Ectodermal cell (in vitro differentiated cells): Measurements from ENCODE around the gene NATD1.

Source experiments
- H3K27ac ChIP-seq: 2 replicates; pipeline ENCODE4 v1.7.0; 2013; ENCODE audit warnings: mild to moderate bottlenecking, low read depth, low read length; ENCODE audit not compliant: insufficient read depth, poor library complexity, severe bottlenecking
- H3K27me3 ChIP-seq: 2 replicates; pipeline ENCODE4 v1.7.0; 2013; ENCODE audit warnings: mild to moderate bottlenecking, low read length; ENCODE audit not compliant: insufficient read depth, control insufficient read depth, poor library complexity, severe bottlenecking
- H3K36me3 ChIP-seq: one replicate; pipeline ENCODE4 v1.7.0; 2013; ENCODE audit warnings: low read length; ENCODE audit not compliant: control insufficient read depth, insufficient read depth
- H3K4me1 ChIP-seq: one replicate; pipeline ENCODE4 v1.7.0; 2013; ENCODE audit warnings: low read length; ENCODE audit not compliant: control insufficient read depth, insufficient read depth
- H3K4me3 ChIP-seq: 2 replicates; pipeline ENCODE4 v1.7.0; 2013; ENCODE audit warnings: low read depth, low read length, control low read depth; ENCODE audit not compliant: insufficient read depth
- H3K9me3 ChIP-seq: 2 replicates; pipeline ENCODE4 v1.7.0; 2013; ENCODE audit warnings: mild to moderate bottlenecking, low read length, moderate library complexity; ENCODE audit not compliant: control insufficient read depth
- WGBS, 2 experiments: methylation state at CpG; one replicate each; pipeline ENCODE4 v1.1.7; 2013; ENCODE audit warnings: missing lambda C conversion rate in 2 of 2; 5-methylcytosine and 5-hydroxymethylcytosine counted together

The NATD1 gene

GRCh38 chr17:21282850-21283249 is 29.6 kb upstream of the NATD1 start:
- Histone ChIP-seq H3K4me3 (no peak overlapping the region), H3K36me3 (no peaks in the 10 kb centered on the region), H3K9me3 (no peaks in the 10 kb centered on the region), H3K4me1 (peaks cover 13% of the 10 kb centered on the region), H3K27ac (no peak overlapping the region), H3K27me3 (peaks cover 43% of the 10 kb centered on the region)
- 93 to 94% methylated on average over 5 of the region's 5 CpGs for WGBS, 2 experiments

- H3K27me3 ChIP-seq, result peaks cover 47% of the 10 kb centered on the region
- no peak overlapping the region for H3K27ac ChIP-seq
- WGBS, 2 experiments, result 77 to 84% methylated on average over 5 of the region's 5 CpGs
- no peak overlapping the region for H3K4me3 ChIP-seq
- peaks cover 13% of the 10 kb centered on the region for H3K4me1 ChIP-seq
- no peaks in the 10 kb centered on the region for H3K9me3 ChIP-seq
- no peaks in the 10 kb centered on the region for H3K36me3 ChIP-seq
Observed at GRCh38 chr17:21282231-21282630, 29.0 kb upstream of the NATD1 start.

- Histone ChIP-seq H3K27me3 (peaks cover 63% of the 10 kb centered on the region), H3K9me3 (no peaks in the 10 kb centered on the region), H3K4me3 (no peak overlapping the region), H3K27ac (no peak overlapping the region), H3K4me1 (no peaks in the 10 kb centered on the region), H3K36me3 (no peaks in the 10 kb centered on the region)
- WGBS, 2 experiments, result 33 to 38% methylated on average over 10 of the region's 10 CpGs
Observed at GRCh38 chr17:21280081-21280518, 26.9 kb upstream of the NATD1 start.

- Histone ChIP-seq H3K36me3 (no peaks in the 10 kb centered on the region), H3K27ac (no peak overlapping the region), H3K4me1 (no peaks in the 10 kb centered on the region), H3K4me3 (no peak overlapping the region), H3K9me3 (no peaks in the 10 kb centered on the region), H3K27me3 (peaks cover 68% of the 10 kb centered on the region)
- 88 to 89% methylated on average over 6 of the region's 6 CpGs for WGBS, 2 experiments
Observed at GRCh38 chr17:21279582-21279981, 26.4 kb upstream of the NATD1 start.

GRCh38 chr17:21279198-21279535 is 26.0 kb upstream of the NATD1 start:
- no peaks in the 10 kb centered on the region for H3K36me3 ChIP-seq
- no peaks in the 10 kb centered on the region for H3K9me3 ChIP-seq
- no peak overlapping the region for H3K4me3 ChIP-seq
- no peaks in the 10 kb centered on the region for H3K4me1 ChIP-seq
- WGBS, 2 experiments, result 91 to 94% methylated on average over 6 of the region's 6 CpGs
- H3K27ac ChIP-seq, result no peak overlapping the region
- peaks cover 72% of the 10 kb centered on the region for H3K27me3 ChIP-seq

- Histone ChIP-seq H3K27me3 (peaks cover 67% of the 10 kb centered on the region), H3K9me3 (no peaks in the 10 kb centered on the region), H3K36me3 (no peaks in the 10 kb centered on the region), H3K4me3 (no peak overlapping the region), H3K27ac (no peak overlapping the region), H3K4me1 (no peaks in the 10 kb centered on the region)
- WGBS, 2 experiments, result 86 to 88% methylated on average over 8 of the region's 8 CpGs
Observed at GRCh38 chr17:21278450-21279197, 25.4 kb upstream of the NATD1 start.

- Histone ChIP-seq H3K36me3 (no peaks in the 10 kb centered on the region), H3K4me1 (no peaks in the 10 kb centered on the region), H3K4me3 (no peak overlapping the region), H3K27ac (no peak overlapping the region), H3K9me3 (no peaks in the 10 kb centered on the region), H3K27me3 (peaks cover 56% of the 10 kb centered on the region)
- 97 to 100% methylated on average over 3 of the region's 3 CpGs for WGBS, 2 experiments
Observed at GRCh38 chr17:21277332-21277731, 24.1 kb upstream of the NATD1 start.

- H3K27me3 ChIP-seq, result peaks cover 49% of the 10 kb centered on the region
Observed at GRCh38 chr17:21276264-21276588, 23.0 kb upstream of the NATD1 start.

GRCh38 chr17:21275579-21276263 is 22.5 kb upstream of the NATD1 start:
- no peak overlapping the region for H3K27ac ChIP-seq
- H3K4me1 ChIP-seq, result no peaks in the 10 kb centered on the region

More at GRCh38 chr17:21276264-21276588, 23.0 kb upstream of the NATD1 start:
- Histone ChIP-seq H3K9me3 (no peaks in the 10 kb centered on the region), H3K27ac (no peak overlapping the region), H3K36me3 (no peaks in the 10 kb centered on the region), H3K4me3 (peak overlapping the region; percentile 54), H3K4me1 (no peaks in the 10 kb centered on the region)
- 37 to 39% methylated on average over 17 of the region's 17 CpGs for WGBS, 2 experiments

GRCh38 chr17:21275047-21275578 is 21.9 kb upstream of the NATD1 start:
- Histone ChIP-seq H3K27me3 (peaks cover 45% of the 10 kb centered on the region), H3K9me3 (no peaks in the 10 kb centered on the region), H3K36me3 (no peaks in the 10 kb centered on the region), H3K27ac (no peak overlapping the region), H3K4me3 (peak overlapping the region; percentile 54), H3K4me1 (no peaks in the 10 kb centered on the region)
- 48 to 49% methylated on average over 20 of the region's 20 CpGs for WGBS, 2 experiments

More at GRCh38 chr17:21275579-21276263, 22.5 kb upstream of the NATD1 start:
- Histone ChIP-seq H3K27me3 (peaks cover 45% of the 10 kb centered on the region), H3K9me3 (no peaks in the 10 kb centered on the region), H3K36me3 (no peaks in the 10 kb centered on the region), H3K4me3 (peak overlapping the region; percentile 54)
- WGBS, 2 experiments, result 3 to 4% methylated on average over 52 of the region's 52 CpGs
